OCI-LY1 (cell line): ENCODE data around the gene ZNF846.
"Not testable (repeated sequence)": the region's sequence is repeated elsewhere in the genome, so short reads cannot be mapped to it uniquely, and the experiment has no call there.

Experiments
- H2AFZ ChIP-seq: fragments of 200-600 bp; sonication (generic), shearing (Covaris generic); 2 replicates; pipeline ENCODE4 v1.6.0; 2014; ENCODE audit warnings: antibody characterized with exemption, mild to moderate bottlenecking, low read length
- H3F3A ChIP-seq: fragments of 200-600 bp; sonication (generic), shearing (Covaris generic); 2 replicates; pipeline ENCODE4 v1.6.0; 2014; ENCODE audit warnings: mild to moderate bottlenecking, antibody characterized with exemption, low read length, moderate library complexity; ENCODE audit not compliant: insufficient read depth
- H3K27ac ChIP-seq: fragments of 200-600 bp; sonication (generic); 2 replicates; pipeline ENCODE4 v1.5.1; 2014; ENCODE audit warnings: low read length, mixed run types, mild to moderate bottlenecking, low read depth; ENCODE audit not compliant: poor library complexity, severe bottlenecking
- H3K27me3 ChIP-seq: fragments of 200-600 bp; sonication (generic); 2 replicates; pipeline ENCODE4 v1.6.0; 2014; ENCODE audit warnings: antibody characterized with exemption, mild to moderate bottlenecking, low read length, moderate library complexity; ENCODE audit not compliant: insufficient read depth
- H3K36me3 ChIP-seq: fragments of 200-600 bp; sonication (generic); 2 replicates; pipeline ENCODE4 v1.6.1; 2014; ENCODE audit warnings: mild to moderate bottlenecking, antibody characterized with exemption, low read length, moderate library complexity, mixed read lengths; ENCODE audit not compliant: insufficient read depth
- H3K4me1 ChIP-seq: fragments of 200-600 bp; sonication (generic); 2 replicates; pipeline ENCODE4 v1.5.1; 2014; ENCODE audit warnings: mild to moderate bottlenecking, low read length, moderate library complexity; ENCODE audit not compliant: insufficient read depth, severe bottlenecking
- H3K4me2 ChIP-seq: fragments of 200-600 bp; sonication (generic), shearing (Covaris generic); 2 replicates; pipeline ENCODE4 v1.6.1; 2014; ENCODE audit warnings: low read length
- H3K4me3 ChIP-seq: fragments of 200-600 bp; sonication (generic); 2 replicates; pipeline ENCODE4 v1.5.1; 2014; ENCODE audit warnings: low read length, low read depth, mild to moderate bottlenecking, mixed read lengths; ENCODE audit not compliant: poor library complexity, severe bottlenecking
- H3K79me2 ChIP-seq: fragments of 200-600 bp; shearing (Covaris generic); 2 replicates; pipeline ENCODE4 v1.6.1; 2016; ENCODE audit warnings: mixed run types, low read length, mixed read lengths; ENCODE audit not compliant: insufficient read depth
- H3K9ac ChIP-seq: fragments of 200-600 bp; sonication (generic), shearing (Covaris generic); 2 replicates; pipeline ENCODE4 v1.6.1; 2014; ENCODE audit warnings: mild to moderate bottlenecking, low read length, mixed read lengths
- H3K9me2 ChIP-seq: fragments of 200-600 bp; sonication (generic), shearing (Covaris generic); 2 replicates; pipeline ENCODE4 v1.6.1; 2014; ENCODE audit warnings: low read depth, mild to moderate bottlenecking, low read length, mixed read lengths
- H3K9me3 ChIP-seq: fragments of 200-600 bp; shearing (Covaris generic); 2 replicates; pipeline ENCODE4 v1.6.1; 2014; ENCODE audit warnings: low read length, mixed read lengths
- H4K20me1 ChIP-seq: fragments of 200-600 bp; sonication (generic), shearing (Covaris generic); 2 replicates; pipeline ENCODE4 v1.6.0; 2016; ENCODE audit warnings: mild to moderate bottlenecking, low read length; ENCODE audit not compliant: insufficient read depth
- EZH2 ChIP-seq: fragments of 200-600 bp; sonication (generic), shearing (Covaris generic); IDR thresholded peaks from 2 replicates; pipeline ENCODE4 v1.8.0; 2017; ENCODE audit warnings: borderline replicate concordance, mixed run types, mild to moderate bottlenecking, antibody characterized with exemption, low read length, moderate library complexity, mixed read lengths
- TF ChIP-seq, protein P1 (sequence below): fragments of 200-600 bp; sonication (generic), shearing (Covaris generic); IDR thresholded peaks from 2 replicates; pipeline ENCODE4 v1.5.1; 2017; ENCODE audit warnings: mild to moderate bottlenecking, antibody characterized with exemption, low read length, moderate library complexity, mixed read lengths

ZNF846 gene

DNA sequence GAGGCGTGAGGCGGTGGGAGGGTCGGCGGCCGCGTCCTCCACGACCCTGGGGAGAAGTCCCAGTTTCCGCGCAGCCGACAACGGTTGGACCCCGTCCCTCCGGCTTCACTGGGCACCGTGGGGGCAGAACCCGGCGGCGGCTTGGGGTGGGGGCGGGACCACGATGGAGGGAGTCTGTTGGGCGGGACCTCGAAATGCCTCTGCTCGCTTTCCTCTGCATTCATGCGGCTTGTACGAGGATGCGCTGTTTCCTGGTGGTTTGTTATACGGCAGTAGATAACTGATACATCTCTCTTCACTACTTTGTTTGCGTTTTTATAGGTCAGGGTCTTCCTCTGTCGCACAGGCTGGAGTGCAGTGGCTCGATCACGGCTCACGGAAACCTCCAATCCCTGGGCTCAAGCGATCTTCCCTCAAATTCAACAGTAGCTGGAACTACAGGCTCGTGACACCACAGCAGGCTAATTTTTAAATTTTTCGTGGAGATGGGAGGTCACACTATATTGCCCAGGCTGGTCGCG lies 24.6 kb upstream of the ZNF846 start:
- no peaks in the 10 kb centered on the region for H3K9me3 ChIP-seq
- peak overlapping the region; percentile 63 for H3K9ac ChIP-seq
- peak overlapping the region; percentile 68 for H3K27ac ChIP-seq
- no peaks in the 10 kb centered on the region; the same call in 1 of the 2 replicates for H3F3A ChIP-seq
- H3K4me2 ChIP-seq: peak overlapping the region; percentile 62
- H3K36me3 ChIP-seq: 0 out of 2 replicates have a peak, but pooled peaks cover 5% of the 10 kb centered on the region
- no peaks in the 10 kb centered on the region for H4K20me1 ChIP-seq
- no peak overlapping the region for H2AFZ ChIP-seq
- H3K27me3 ChIP-seq: no peaks in the 10 kb centered on the region
- peaks cover 19% of the 10 kb centered on the region for H3K4me1 ChIP-seq
- no peak for TF ChIP-seq EZH2
- H3K4me3 ChIP-seq: peak overlapping the region; percentile 65
- no peaks in the 10 kb centered on the region for H3K9me2 ChIP-seq
- no peaks in the 10 kb centered on the region for H3K79me2 ChIP-seq

DNA sequence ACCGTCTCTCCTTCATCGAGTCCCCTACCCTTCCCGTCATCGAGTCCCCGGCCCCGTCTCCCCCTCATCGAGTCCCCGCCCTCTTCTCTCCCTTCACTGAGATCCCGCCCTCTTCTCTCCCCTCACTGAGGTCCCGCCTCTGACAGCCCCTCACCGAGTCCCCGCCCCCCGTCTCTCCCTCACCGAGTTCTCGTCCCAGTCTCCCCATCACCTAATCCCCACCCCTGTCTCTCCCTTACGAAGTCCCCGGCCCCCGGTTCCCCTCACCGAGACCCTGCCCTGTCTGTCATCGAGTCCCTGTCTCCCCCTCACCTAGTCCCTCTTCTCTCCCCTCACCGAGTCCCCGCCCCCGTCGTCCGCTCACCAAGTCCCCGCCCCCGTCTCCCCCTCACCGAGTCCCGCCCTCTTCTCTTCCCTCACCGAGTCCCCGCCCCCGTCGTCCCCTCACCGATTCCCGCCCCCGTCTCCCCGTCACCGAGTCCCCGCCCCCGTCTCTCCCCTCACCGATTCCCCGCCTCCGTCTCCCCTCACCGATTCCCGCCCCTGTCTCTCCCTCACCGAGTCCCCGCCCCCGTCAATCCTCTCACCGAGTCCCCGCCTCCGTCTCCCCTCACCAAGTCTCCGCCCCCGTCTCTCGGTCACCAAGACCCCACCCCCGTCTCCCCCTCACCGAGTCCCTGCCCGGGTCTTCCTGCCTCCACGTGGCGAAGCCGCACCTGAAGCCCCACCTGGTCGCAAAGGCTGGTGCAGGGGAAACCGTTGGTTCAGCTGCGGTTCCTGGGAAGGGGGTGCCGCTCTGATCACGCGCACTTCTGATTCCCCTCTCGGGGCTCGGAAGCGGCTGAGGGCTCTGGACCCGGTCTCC lies 23.9 kb upstream of the ZNF846 start:
- H2AFZ ChIP-seq: no peak overlapping the region

DNA sequence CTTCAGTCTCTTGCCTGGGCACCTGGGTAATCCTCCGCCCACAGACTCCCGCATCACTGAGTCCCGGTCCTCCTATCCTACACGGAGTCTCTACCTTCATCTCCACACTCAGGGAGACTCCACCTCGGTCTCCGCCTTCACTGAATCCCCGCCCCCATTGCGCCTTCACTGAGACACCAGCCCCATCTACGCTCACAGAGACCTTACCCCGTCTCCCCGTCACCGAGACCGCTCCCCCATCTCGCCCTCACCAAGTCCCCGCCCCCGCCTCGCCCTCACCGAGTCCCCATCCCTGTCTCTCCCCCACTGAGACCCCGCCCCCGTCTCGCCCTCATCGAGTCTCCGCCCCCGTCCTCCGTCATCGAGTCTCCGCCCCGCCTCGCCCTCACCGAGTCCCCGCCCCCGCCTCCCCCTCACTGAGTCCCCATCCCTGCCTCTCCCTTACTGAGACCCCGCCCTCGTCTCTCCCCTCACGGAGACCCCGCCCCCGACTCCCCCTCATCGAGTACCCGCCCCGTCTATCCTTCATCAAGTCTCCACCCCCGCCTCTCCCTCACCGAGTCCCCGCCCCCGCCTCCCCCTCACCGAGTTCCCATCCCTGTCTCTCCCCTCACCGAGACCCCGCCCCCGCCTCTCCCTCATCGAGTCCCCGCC lies 23.1 kb upstream of the ZNF846 start:
- Histone ChIP-seq H3K36me3 (0 out of 2 replicates have a peak, but pooled peaks cover 5% of the 10 kb centered on the region), H3K9me3 (no peaks in the 10 kb centered on the region), H2AFZ (no peak overlapping the region), H3K4me1 (peaks cover 20% of the 10 kb centered on the region), H3K9ac (peak overlapping the region; percentile 60), H3K4me2 (peak overlapping the region; percentile 60), H3K27me3 (no peaks in the 10 kb centered on the region), H3K27ac (peak overlapping the region; percentile 66), H4K20me1 (no peaks in the 10 kb centered on the region), H3K4me3 (peak overlapping the region; percentile 65), H3F3A (no peaks in the 10 kb centered on the region; the same call in 1 of the 2 replicates), H3K79me2 (no peaks in the 10 kb centered on the region), H3K9me2 (no peaks in the 10 kb centered on the region)
- TF ChIP-seq EZH2: no peak
- TF ChIP-seq, protein P1, sequence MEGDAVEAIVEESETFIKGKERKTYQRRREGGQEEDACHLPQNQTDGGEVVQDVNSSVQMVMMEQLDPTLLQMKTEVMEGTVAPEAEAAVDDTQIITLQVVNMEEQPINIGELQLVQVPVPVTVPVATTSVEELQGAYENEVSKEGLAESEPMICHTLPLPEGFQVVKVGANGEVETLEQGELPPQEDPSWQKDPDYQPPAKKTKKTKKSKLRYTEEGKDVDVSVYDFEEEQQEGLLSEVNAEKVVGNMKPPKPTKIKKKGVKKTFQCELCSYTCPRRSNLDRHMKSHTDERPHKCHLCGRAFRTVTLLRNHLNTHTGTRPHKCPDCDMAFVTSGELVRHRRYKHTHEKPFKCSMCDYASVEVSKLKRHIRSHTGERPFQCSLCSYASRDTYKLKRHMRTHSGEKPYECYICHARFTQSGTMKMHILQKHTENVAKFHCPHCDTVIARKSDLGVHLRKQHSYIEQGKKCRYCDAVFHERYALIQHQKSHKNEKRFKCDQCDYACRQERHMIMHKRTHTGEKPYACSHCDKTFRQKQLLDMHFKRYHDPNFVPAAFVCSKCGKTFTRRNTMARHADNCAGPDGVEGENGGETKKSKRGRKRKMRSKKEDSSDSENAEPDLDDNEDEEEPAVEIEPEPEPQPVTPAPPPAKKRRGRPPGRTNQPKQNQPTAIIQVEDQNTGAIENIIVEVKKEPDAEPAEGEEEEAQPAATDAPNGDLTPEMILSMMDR: no peak

More for the DNA sequence above, 23.9 kb upstream of the ZNF846 start:
- H3K9ac ChIP-seq: peak overlapping the region; percentile 63
- H3K4me2 ChIP-seq: peak overlapping the region; percentile 62
- H3K27ac ChIP-seq: peak overlapping the region; percentile 68
- TF ChIP-seq, protein P1: no peak
- no peak for TF ChIP-seq EZH2
- H3K27me3 ChIP-seq: no peaks in the 10 kb centered on the region
- 0 out of 2 replicates have a peak, but pooled peaks cover 5% of the 10 kb centered on the region for H3K36me3 ChIP-seq
- H3K4me1 ChIP-seq: peaks cover 19% of the 10 kb centered on the region
- H3K9me2 ChIP-seq: no peaks in the 10 kb centered on the region
- H3F3A ChIP-seq: no peaks in the 10 kb centered on the region; the same call in 1 of the 2 replicates
- H3K79me2 ChIP-seq: no peaks in the 10 kb centered on the region
- H3K9me3 ChIP-seq: no peaks in the 10 kb centered on the region
- H3K4me3 ChIP-seq: peak overlapping the region; percentile 65
- no peaks in the 10 kb centered on the region for H4K20me1 ChIP-seq

DNA sequence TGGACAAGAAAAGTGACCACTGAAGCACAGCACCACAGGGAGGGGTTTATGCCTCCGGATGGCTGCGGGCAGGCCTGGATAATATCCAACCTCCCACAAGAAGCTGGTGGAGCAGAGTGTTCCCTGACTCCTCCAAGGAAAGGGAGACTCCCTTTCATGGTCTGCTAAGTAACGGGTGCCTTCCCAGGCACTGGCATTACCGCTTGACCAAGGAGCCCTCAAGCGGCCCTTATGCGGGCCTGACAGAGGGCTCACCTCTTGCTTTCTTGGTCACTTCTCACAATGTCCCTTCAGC lies 22.5 kb upstream of the ZNF846 start:
- peaks cover 19% of the 10 kb centered on the region for H3K4me1 ChIP-seq
- not testable (repeated sequence) for H3F3A ChIP-seq, H3K9ac ChIP-seq, H3K9me3 ChIP-seq, H3K9me2 ChIP-seq, H3K36me3 ChIP-seq, H2AFZ ChIP-seq, H3K27me3 ChIP-seq, H3K79me2 ChIP-seq, H3K27ac ChIP-seq, H4K20me1 ChIP-seq
- peak overlapping the region; percentile 56 for H3K4me3 ChIP-seq
- H3K4me2 ChIP-seq: peak overlapping the region; percentile 50

DNA sequence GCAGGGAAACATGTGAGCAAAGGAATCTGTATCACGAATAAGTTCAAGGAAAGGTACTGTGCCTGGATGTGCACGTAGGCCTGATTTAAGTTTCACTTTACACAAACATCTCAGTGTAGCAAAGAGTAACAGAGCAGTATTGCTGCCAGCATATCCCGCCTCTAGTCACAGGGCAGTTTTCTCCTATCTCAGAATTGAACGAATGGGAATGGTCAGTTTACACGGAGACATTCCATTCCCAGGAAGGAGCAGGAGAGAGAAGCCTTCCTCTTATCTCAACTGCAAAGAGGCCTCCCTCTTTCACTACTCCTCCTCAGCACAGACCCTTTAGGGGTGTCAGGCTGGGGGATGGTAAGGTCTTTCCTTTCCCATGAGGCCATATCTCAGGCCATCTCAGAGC lies 21.0 kb upstream of the ZNF846 start:
- H3K36me3 ChIP-seq, H3K4me2 ChIP-seq, H3K4me3 ChIP-seq, H4K20me1 ChIP-seq, H3K9ac ChIP-seq, H3F3A ChIP-seq, H3K79me2 ChIP-seq, H3K27ac ChIP-seq, H3K27me3 ChIP-seq, H3K9me3 ChIP-seq, H3K9me2 ChIP-seq, H2AFZ ChIP-seq: not testable (repeated sequence)
- H3K4me1 ChIP-seq: peaks cover 24% of the 10 kb centered on the region
